Natural killer cell treated with Interleukin-12 subunit alpha and Interleukin-12 subunit beta and Interleukin-15 and Interleukin-18, amount 100 ng/mL, for 72 hours (primary cell): ENCODE measurements around the gene CEP131. TPM values are rescaled to one million over a fixed set of nuclear protein-coding genes. Genes with fewer than 3 reads are reported as not detected.
A peak's percentile ranks its signal among the peaks of the same experiment; 100 is the strongest.

Experiments used
- ATAC-seq, 2 donors: fragments of 150-1000 bp; cut with Tn5 transposase in 1 of 2; sonication (Bioruptor Pico), chemical (Tn5 transposase) in 1 of 2; 2 replicates each; pipeline ENCODE4 v1.10.0; 2021
- DNase-seq: peaks from one replicate; pipeline ENCODE4 v3.0.0; 2022; ENCODE audit warnings: low spot score
- H3K27ac Mint-ChIP-seq, 2 donors: 1 replicate in 1 of 2; 2 replicates in 1 of 2; pipeline ENCODE4 v1.8.0; 2022; ENCODE audit warnings: mixed read lengths in 2 of 2, mild to moderate bottlenecking in 1 of 2, moderate library complexity in 1 of 2
- H3K27me3 Mint-ChIP-seq, 2 donors: 1 replicate in 1 of 2; 2 replicates in 1 of 2; pipeline ENCODE4 v1.8.0; 2022; ENCODE audit warnings: mixed read lengths in 2 of 2
- H3K36me3 Mint-ChIP-seq: one replicate; pipeline ENCODE4 v1.8.0; 2022; ENCODE audit warnings: mixed read lengths
- H3K4me1 Mint-ChIP-seq, 2 donors: 1 replicate in 1 of 2; 2 replicates in 1 of 2; pipeline ENCODE4 v1.8.0; 2022; ENCODE audit warnings: low read depth in 2 of 2, mixed read lengths in 2 of 2, mild to moderate bottlenecking in 1 of 2
- H3K4me3 Mint-ChIP-seq: one replicate; pipeline ENCODE4 v1.8.0; 2022; ENCODE audit warnings: mixed read lengths
- H3K9me3 Mint-ChIP-seq: 2 replicates; pipeline ENCODE4 v1.8.0; 2022; ENCODE audit warnings: mixed read lengths
- total RNA-seq, 2 donors: library from RNA; stranded (reverse); gene quantifications; one replicate each; pipeline ENCODE4 v1.2.3, GENCODE V29; 2022

CEP131 gene
- total RNA-seq, 2 donors from 2014 or later: 7.8 to 14.5 TPM

GRCh38 chr17:81217491-81217890, 5.3 kb downstream of the CEP131 start:
- H3K36me3 Mint-ChIP-seq: no peaks in the 10 kb centered on the region
- H3K4me1 Mint-ChIP-seq: peaks cover 0 to 5% of the 10 kb centered on the region in 2 donors
- ATAC-seq (no peak), DNase-seq (no peak)
- no peaks in the 10 kb centered on the region for H3K27me3 Mint-ChIP-seq
- H3K4me3 Mint-ChIP-seq: no peak overlapping the region
- H3K27ac Mint-ChIP-seq: no peak overlapping the region
- H3K9me3 Mint-ChIP-seq: no peaks in the 10 kb centered on the region

DNA sequence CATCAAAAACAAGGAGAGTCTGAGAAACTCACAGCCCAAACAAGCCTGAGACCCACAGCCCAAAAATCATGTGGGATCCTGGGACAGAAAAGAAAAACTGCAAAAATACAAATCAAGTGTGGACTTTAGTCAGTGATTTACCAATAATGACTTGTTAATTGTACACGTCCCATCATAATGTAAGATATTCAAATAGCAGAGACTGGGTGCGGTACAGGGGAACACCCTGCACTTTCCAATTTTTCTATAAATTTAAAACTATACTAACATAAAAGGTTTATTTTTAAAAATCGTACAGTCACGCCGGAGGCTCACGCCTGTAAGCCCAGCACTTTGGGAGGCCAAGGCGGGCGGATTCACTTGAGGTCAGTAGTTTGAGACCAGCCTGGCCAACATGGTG, 8.8 kb downstream of the CEP131 start:
- H3K4me1 Mint-ChIP-seq: no peaks in the 10 kb centered on the region
- ATAC-seq (no peak), DNase-seq (no peak)
- no peaks in the 10 kb centered on the region for H3K9me3 Mint-ChIP-seq
- no peaks in the 10 kb centered on the region for H3K36me3 Mint-ChIP-seq
- no peak overlapping the region for H3K4me3 Mint-ChIP-seq
- no peak overlapping the region for H3K27ac Mint-ChIP-seq
- H3K27me3 Mint-ChIP-seq: no peaks in the 10 kb centered on the region

GRCh38 chr17:81212365-81212764, 10.4 kb downstream of the CEP131 start:
- peaks cover 0 to 5% of the 10 kb centered on the region in 2 donors for H3K4me1 Mint-ChIP-seq
- no peak overlapping the region for H3K4me3 Mint-ChIP-seq
- H3K27ac Mint-ChIP-seq: no peak overlapping the region
- no peaks in the 10 kb centered on the region for H3K27me3 Mint-ChIP-seq
- no peak for DNase-seq
- H3K9me3 Mint-ChIP-seq: no peaks in the 10 kb centered on the region
- peak in 1 of 2 donors; percentile 22 for ATAC-seq
- H3K36me3 Mint-ChIP-seq: no peaks in the 10 kb centered on the region

GRCh38 chr17:81210868-81211267, 11.9 kb downstream of the CEP131 start:
- DNase-seq: no peak
- ATAC-seq: no peak
- peaks cover 0 to 5% of the 10 kb centered on the region in 2 donors for H3K4me1 Mint-ChIP-seq
- H3K27me3 Mint-ChIP-seq: no peaks in the 10 kb centered on the region
- H3K9me3 Mint-ChIP-seq: no peaks in the 10 kb centered on the region
- H3K27ac Mint-ChIP-seq: no peak overlapping the region
- H3K4me3 Mint-ChIP-seq: no peak overlapping the region
- H3K36me3 Mint-ChIP-seq: no peaks in the 10 kb centered on the region

DNA sequence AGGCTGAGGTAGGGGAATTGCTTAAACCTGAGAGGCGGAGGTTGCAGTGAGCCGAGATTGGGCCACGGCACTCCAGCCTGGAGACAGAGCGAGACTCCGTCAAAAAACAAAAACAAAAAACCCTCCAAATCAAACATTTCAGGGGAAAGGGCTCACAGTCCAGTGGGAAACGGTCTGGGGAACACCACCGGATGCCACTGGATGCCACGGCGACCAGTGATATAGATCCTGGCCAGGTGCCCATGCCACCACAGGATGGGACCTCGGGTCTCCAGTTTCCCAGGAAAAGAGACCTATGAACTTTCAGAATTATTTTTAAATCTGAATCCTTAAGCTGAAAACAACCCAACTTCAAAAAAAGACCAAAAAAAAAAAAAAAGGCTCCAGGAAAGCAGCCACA, 12.3 kb downstream of the CEP131 start:
- Mint-ChIP-seq H3K27me3 (no peaks in the 10 kb centered on the region), H3K4me1 (peaks cover 0 to 5% of the 10 kb centered on the region in 2 donors), H3K36me3 (no peaks in the 10 kb centered on the region), H3K27ac (no peak overlapping the region), H3K4me3 (no peak overlapping the region), H3K9me3 (no peaks in the 10 kb centered on the region)
- ATAC-seq: no peak
- DNase-seq: no peak

- H3K9me3 Mint-ChIP-seq: no peaks in the 10 kb centered on the region
- peaks cover 0 to 5% of the 10 kb centered on the region in 2 donors for H3K4me1 Mint-ChIP-seq
- DNase-seq: no peak
- H3K36me3 Mint-ChIP-seq: no peaks in the 10 kb centered on the region
- no peak overlapping the region for H3K4me3 Mint-ChIP-seq
- H3K27ac Mint-ChIP-seq: no peak overlapping the region
- no peaks in the 10 kb centered on the region for H3K27me3 Mint-ChIP-seq
- no peak for ATAC-seq
Measured at GRCh38 chr17:81209141-81209540, 13.6 kb downstream of the CEP131 start.

DNA sequence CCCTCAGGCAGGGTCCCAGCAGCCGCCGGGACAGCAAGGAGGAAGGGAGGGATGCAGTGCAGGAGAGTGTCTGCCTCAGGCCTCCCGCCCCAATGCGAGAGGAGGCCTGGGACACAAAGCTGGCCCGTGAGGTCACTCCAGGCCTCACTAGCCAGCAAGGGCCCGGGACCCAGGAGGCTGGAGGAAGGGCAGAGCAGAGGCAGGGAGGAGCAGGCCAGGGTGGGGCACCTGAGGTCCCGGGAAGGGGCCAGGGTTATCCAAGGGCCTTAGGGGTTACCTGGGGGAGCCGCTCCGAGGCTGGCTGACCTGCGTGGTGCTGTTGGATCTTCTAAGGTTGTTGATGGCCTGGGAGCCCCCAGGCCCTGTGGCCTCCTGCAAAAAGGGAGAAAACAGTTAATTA, 14.1 kb downstream of the CEP131 start:
- Mint-ChIP-seq H3K36me3 (no peaks in the 10 kb centered on the region), H3K9me3 (no peaks in the 10 kb centered on the region), H3K27me3 (no peaks in the 10 kb centered on the region), H3K4me3 (no peak overlapping the region), H3K4me1 (peaks cover 0 to 5% of the 10 kb centered on the region in 2 donors), H3K27ac (no peak overlapping the region)
- ATAC-seq (no peak), DNase-seq (no peak)

DNA sequence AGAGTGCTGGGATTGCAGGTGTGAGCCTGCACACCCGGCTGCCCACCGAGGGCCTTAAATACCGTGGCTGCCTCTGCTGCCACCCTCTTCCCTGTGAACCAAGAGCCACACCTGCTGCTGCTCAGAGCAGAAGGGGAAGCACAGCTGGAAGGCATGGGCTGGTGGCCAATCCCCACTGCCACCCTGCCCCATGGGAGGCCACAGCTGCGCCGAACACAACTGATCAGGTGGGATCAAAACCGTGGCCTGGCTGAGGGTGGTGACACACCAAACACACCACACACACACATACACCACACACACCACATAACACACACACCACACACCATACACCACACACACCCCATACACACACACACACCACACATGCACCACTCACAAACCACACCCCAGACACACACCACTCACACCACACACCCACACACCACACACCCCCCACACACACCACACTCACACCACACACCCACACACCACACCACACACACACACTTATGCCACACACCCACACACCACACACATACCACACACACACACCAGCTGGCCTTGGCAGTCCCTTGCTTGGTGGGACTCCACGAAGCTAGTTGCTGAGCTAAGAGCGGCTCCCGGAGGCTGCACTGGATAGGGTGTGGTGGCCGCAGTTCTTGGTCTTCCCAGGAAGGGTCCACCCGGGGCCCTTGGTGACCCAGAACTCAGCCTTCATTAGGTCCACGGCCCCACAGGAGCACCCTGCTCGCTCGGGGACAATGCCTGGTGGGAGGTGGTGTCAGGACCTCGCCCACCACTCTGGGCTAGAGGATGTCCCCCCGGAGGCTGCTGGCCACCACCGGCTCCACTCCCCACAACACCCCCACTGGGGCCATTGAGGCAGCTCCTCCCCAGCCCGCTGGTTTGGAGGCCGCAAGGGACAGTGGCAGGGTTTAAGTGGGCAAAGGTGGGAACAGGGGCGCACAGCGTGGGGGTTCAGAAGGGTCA, 14.9 kb downstream of the CEP131 start:
- Mint-ChIP-seq H3K9me3 (no peaks in the 10 kb centered on the region), H3K27ac (no peak overlapping the region), H3K36me3 (no peaks in the 10 kb centered on the region), H3K27me3 (no peaks in the 10 kb centered on the region), H3K4me1 (peaks cover 0 to 5% of the 10 kb centered on the region in 2 donors), H3K4me3 (no peak overlapping the region)
- ATAC-seq (no peak), DNase-seq (no peak)

DNA sequence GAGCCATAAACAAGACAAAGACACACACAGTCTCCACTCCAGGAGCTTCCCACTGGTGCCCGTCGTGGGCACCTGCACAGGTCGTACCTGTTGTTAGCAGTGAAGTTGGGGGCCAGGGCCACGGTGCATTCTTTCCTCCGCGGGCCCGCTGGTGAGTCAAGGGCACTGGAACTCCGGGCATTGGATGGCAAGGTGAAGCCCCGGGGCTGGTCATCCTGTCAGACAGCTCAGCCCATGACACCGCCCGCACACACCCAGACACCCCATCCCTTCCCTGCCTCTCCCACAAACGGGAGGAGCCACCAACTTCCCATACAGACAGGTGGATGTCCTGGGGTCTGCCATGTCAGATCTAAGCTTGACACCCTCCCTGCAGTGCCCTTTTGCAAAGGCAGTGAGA, 16.1 kb downstream of the CEP131 start:
- Mint-ChIP-seq H3K27ac (no peak overlapping the region), H3K9me3 (no peaks in the 10 kb centered on the region), H3K36me3 (no peaks in the 10 kb centered on the region), H3K27me3 (no peaks in the 10 kb centered on the region), H3K4me3 (no peak overlapping the region), H3K4me1 (peaks cover 0 to 5% of the 10 kb centered on the region in 2 donors)
- no peak for DNase-seq
- ATAC-seq: peak in 1 of 2 donors; percentile 26

DNA sequence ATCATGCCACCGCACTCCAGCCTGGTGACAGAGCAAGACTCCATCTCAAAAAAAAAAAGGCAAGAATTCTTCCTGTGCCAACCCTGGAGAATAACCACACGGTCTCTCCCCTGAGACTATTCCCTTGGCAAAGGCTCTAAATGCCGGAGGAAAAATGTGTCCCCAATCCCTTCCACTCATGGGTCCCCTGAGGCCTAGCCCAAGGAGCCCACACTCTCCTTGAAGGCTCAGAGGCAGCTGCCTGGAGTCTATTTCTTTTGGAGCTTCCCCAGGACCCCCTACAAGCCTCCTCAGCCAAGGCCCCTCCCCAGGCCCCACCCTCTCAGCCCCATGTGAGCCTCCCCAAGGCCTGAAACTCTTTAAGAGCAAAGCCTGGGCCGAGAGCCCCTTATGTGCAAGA, 16.6 kb downstream of the CEP131 start:
- Mint-ChIP-seq H3K27ac (no peak overlapping the region), H3K4me1 (peaks cover 0 to 5% of the 10 kb centered on the region in 2 donors), H3K27me3 (no peaks in the 10 kb centered on the region), H3K9me3 (no peaks in the 10 kb centered on the region), H3K4me3 (no peak overlapping the region), H3K36me3 (no peaks in the 10 kb centered on the region)
- DNase-seq (no peak), ATAC-seq (no peak)

DNA sequence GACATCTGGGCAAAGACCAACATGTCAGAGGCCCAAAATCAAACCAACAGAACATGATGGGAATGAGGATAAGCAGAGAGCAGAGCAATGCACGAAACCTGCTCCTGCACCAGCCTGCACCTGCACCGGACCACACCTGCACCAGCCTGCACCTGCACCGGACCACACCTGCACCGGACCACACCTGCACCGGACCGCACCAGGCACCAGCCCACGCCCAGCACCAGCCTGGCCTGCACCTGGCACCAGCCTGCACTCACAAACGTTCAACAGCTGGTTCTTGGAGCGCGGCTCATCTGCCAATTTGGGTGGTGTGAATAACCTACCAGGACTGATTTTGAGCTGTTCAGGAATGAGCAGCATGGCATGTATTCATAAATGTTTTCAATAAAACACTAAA, 18.2 kb downstream of the CEP131 start:
- no peak overlapping the region for H3K4me3 Mint-ChIP-seq
- peaks cover 0 to 5% of the 10 kb centered on the region in 2 donors for H3K4me1 Mint-ChIP-seq
- H3K27me3 Mint-ChIP-seq: no peaks in the 10 kb centered on the region
- ATAC-seq (no peak), DNase-seq (no peak)
- no peaks in the 10 kb centered on the region for H3K9me3 Mint-ChIP-seq
- no peaks in the 10 kb centered on the region for H3K36me3 Mint-ChIP-seq
- no peak overlapping the region for H3K27ac Mint-ChIP-seq

DNA sequence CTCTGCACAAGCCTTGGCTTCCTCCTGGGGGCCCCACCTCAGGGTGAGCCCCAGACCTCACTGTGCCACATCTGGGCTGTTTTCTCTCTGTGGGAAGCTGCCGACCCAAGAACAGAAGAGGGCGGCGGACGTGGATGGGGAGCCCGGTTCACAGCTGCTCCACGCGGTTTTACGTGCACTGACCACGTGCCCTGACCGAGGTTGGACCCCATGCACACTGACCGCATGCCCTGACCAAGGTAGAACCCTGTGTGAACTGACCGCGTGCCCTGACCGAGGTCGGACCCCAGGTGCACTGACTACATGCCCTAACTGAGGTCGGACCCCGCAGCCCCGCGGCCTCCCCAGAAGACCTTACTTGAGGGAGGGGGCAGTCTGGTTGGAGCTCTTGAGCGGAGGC, 19.6 kb downstream of the CEP131 start:
- DNase-seq (no peak), ATAC-seq (no peak)
- no peak overlapping the region for H3K27ac Mint-ChIP-seq
- H3K9me3 Mint-ChIP-seq: no peaks in the 10 kb centered on the region
- peaks cover 0 to 5% of the 10 kb centered on the region in 2 donors for H3K4me1 Mint-ChIP-seq
- no peaks in the 10 kb centered on the region for H3K27me3 Mint-ChIP-seq
- H3K4me3 Mint-ChIP-seq: no peak overlapping the region
- H3K36me3 Mint-ChIP-seq: no peaks in the 10 kb centered on the region

DNA sequence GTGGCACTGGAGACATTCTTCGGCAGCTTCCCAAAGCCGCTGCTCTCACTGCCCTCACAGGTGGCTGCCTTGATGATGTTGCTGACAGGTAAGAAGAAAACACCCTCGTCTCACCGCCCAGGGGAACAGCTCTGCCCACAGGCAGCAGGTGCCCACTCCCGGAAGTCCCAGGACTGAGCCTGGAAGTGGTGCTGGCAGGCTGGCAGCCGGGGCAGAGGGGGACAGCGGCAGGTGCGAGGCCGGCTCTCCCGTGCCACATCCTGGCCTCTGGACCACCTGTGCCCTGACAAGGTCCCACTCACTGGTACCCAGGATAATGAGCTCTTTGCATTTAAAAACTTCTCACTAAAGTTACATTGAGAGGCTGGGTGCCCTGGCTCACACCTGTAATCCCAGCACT, 20.4 kb downstream of the CEP131 start:
- Mint-ChIP-seq H3K9me3 (no peaks in the 10 kb centered on the region), H3K27me3 (no peaks in the 10 kb centered on the region), H3K36me3 (no peaks in the 10 kb centered on the region), H3K27ac (no peak overlapping the region), H3K4me1 (no peaks in the 10 kb centered on the region), H3K4me3 (no peak overlapping the region)
- DNase-seq (no peak), ATAC-seq (no peak)

- Mint-ChIP-seq H3K4me1 (no peaks in the 10 kb centered on the region), H3K4me3 (no peak overlapping the region), H3K9me3 (no peaks in the 10 kb centered on the region), H3K27me3 (no peaks in the 10 kb centered on the region), H3K27ac (no peak overlapping the region), H3K36me3 (no peaks in the 10 kb centered on the region)
- ATAC-seq (peak in 1 of 2 donors; percentile 43), DNase-seq (no peak)
Measured at GRCh38 chr17:81200695-81201580, 21.8 kb downstream of the CEP131 start.
